HepG2 (cell line): ENCODE results near the gene GDAP1L1.

ENCODE experiments used
- CTCF ChIP-seq: sonication (generic); formaldehyde crosslinking; IDR thresholded peaks from 2 replicates; pipeline ENCODE4 v1.5.0; 2020; ENCODE audit warnings: mild to moderate bottlenecking, missing genetic modification reagents, moderate library complexity
- EED ChIP-seq: sonication (generic); formaldehyde crosslinking; IDR thresholded peaks from 2 replicates; pipeline ENCODE4 v1.5.0; 2020; ENCODE audit warnings: mild to moderate bottlenecking, missing genetic modification reagents
- EZH2 ChIP-seq: conservative IDR thresholded peaks from 2 replicates; pipeline ENCODE4 v1.6.1; 2012; ENCODE audit warnings: mild to moderate bottlenecking, low read depth, low read length, moderate library complexity
- FOXP1 ChIP-seq, 2 experiments: fragments of 450-650 bp in 1 of 2; IDR thresholded peaks; 2 replicates each; pipeline ENCODE4 v1.6.1; 2017 to 2018; ENCODE audit warnings: antibody characterized with exemption in 1 of 2
- ZBTB33 ChIP-seq: sonication (generic); formaldehyde crosslinking; IDR thresholded peaks from 2 replicates; pipeline ENCODE4 v1.4.0; 2020; ENCODE audit warnings: missing genetic modification reagents
- ZFP36 ChIP-seq: fragments of 150-350 bp; IDR thresholded peaks from 2 replicates; pipeline ENCODE4 v1.6.1; 2018; ENCODE audit warnings: borderline replicate concordance, low read length, low read depth; ENCODE audit not compliant: partially characterized antibody
- ZFP41 ChIP-seq: sonication (generic); formaldehyde crosslinking; IDR thresholded peaks from 2 replicates; pipeline ENCODE4 v1.4.0; 2020; ENCODE audit warnings: mild to moderate bottlenecking, missing genetic modification reagents, borderline replicate concordance
- ZNF121 ChIP-seq: sonication (generic); formaldehyde crosslinking; IDR thresholded peaks from 2 replicates; pipeline ENCODE4 v1.5.0; 2020; ENCODE audit warnings: mild to moderate bottlenecking, missing genetic modification reagents
- ZNF354B ChIP-seq: sonication (generic); formaldehyde crosslinking; IDR thresholded peaks from 2 replicates; pipeline ENCODE4 v1.8.0; 2022; ENCODE audit warnings: mild to moderate bottlenecking, missing genetic modification reagents
- ZNF644 ChIP-seq: IDR thresholded peaks from 2 replicates; pipeline ENCODE4 v1.6.1; 2016; ENCODE audit warnings: low read depth

- no peak for TF ChIP-seq EZH2
- TF ChIP-seq CTCF (CRISPR knock-in tag): no peak
- TF ChIP-seq FOXP1 (IDR thresholded peaks at IDR 0.05): no peak
- TF ChIP-seq FOXP1 (CRISPR knock-in tag; IDR thresholded peaks at IDR 0.05): no peak
- no peak for TF ChIP-seq ZNF354B (CRISPR knock-in tag)
- no peak for TF ChIP-seq ZBTB33 (CRISPR knock-in tag)
- TF ChIP-seq ZFP41 (CRISPR knock-in tag): no peak
- no peak for TF ChIP-seq ZNF121
- TF ChIP-seq EED: no peak
- no peak for TF ChIP-seq ZFP36
- no peak for TF ChIP-seq ZNF644 (CRISPR knock-in tag)
These were observed 1.3 kb downstream of the GDAP1L1 start for GRCh38 chr20:44248410-44248759.
